Measurements from ENCODE around the gene EXOC2. TPM values are rescaled to one million over a fixed set of nuclear protein-coding genes. Genes with fewer than 3 reads are reported as not detected.

EXOC2 gene
- total RNA-seq, 1 donor from 2014 or later = 17.1 TPM

DNA sequence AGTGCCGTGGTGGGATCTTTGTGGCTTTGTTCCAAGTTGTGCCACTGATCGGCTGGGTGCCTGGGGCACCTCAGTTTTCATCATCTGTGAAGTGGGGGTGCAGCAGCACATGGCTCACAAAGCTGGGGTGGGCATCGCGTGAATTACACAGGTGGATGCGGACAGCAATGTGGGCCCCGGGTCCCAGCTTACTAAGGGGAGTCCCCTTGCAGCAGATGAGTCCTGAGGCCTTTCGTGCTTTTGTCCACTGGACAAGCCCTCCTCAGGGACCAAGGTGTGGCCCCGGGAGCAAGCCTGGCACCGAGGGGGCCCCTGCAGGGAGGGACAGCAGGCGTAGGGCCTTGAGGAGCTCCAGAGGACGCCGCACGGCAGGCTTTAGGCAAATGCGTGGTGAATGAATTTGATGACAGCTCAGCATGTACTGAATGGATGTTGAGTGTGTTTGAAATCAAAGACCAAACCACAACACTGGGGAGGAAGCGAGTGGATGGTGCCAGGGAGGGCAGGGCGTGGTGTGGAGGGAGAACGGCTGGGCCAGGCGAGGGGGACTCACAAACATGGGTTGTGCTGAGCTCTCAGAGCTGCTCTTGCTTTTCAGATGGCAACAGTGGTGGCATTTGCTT lies 248.2 kb downstream of the EXOC2 start:
- ATAC-seq = no peak

DNA sequence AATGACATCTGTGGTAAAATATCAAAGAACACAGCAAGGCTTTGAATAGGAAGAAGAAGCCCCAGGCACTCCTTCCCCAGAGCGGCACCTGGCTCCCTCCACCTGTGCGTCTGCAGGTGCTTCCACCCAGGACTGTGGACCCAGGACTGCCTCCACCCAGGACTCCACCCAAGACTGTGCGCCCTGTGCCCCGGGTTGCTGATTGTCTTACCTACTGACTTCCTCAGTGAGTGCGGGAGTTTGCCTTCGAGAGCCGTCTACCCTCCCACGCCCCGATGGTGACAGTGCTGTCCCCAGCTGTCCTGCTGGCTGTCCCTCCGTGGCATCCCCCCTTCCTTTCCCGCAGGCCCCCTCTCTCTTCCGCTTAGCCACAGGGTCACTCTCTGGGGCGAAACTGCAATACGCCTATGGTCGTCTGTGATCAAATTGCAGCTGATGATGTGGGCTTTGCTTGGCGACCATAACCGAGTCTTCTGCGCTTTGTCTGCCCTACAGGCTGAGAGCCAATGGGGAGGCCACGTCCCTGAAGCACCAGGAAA lies 249.2 kb downstream of the EXOC2 start:
- ATAC-seq = no peak

DNA sequence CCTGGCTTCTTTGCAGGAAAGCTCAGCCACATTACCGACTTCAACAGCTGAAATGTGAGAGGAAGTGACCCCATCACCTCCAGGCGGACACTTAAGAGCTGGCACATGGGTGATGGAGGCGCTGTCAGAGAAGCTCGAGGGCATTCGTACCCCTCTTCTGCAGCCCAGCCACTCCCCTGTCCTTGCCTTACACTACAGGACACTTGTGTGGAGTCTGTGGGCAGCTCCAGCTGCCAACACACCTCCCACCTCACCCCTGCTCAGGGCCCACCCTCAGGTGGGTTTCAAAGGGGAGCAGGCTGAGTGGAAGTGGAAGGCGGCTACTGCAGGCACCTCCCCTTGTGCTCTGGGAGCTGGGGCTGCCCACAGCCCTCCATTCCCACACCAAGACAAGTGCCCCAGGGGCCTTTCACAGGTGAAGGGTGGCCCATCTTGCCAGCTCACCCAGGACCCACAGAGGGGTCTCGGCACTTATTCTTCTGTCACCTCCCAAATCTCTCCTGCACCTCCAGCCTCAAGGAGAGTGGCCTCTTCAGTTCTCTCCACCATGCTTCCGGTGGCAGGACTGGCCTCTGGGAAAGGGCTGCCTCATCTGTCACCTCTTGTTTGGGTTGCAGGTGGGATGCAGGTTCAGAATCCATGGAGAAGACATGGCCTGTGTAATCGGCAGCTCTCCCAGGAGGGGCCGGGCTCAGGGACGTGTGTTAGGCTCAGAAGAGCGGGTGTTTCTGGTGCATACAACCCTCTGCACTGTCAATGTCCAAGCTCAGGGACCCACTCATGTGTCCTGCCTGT lies 251.6 kb downstream of the EXOC2 start:
- no peak for ATAC-seq

DNA sequence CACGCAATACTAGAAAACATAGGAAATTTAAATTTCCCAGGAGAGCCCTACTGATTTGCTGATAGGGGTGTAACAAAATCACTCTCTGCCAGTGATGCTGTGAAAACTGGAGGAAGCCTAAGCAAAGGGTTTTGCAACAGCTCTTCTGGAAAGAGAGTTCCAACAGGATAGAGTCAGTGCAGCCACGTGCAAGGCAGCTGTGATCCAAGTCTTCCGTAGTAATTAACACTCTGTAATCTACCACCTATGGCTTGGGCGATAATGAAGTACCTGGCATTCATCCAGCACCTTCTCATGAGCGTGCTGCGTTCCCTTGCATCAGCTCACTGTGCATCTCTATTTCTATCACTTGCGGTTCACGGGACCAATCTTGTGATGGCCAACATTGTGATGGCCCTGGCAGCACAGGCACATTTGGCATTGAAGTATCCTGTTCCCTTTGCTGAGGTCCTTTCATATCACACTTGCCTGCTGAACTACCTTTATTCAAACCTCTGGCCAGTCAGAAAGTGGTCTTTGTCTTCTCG lies 253.2 kb downstream of the EXOC2 start:
- no peak for ATAC-seq

DNA sequence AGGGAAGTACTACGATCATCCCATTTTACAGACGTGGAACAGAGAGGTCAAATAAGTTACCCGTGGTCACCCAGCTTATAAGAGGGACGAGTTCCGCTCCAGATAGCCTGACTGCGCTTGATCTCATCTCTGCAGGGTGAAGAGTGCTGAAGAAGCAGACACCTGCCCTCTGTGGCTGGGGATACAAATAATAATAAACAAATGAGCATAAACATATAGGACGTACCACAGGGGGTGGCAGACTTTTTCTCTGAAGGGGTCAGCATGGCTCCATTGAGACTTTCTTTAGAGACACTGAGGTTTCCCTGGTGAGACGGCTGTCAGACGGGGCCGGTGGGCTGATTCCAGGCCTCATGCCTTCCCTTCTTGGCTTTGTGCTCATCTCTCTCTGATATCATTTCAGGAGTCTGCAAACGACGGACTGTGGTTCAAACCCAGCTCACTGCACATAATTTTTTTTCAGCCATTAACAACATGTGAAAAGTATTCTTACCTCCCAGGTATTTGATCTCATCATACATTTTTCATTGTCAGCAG lies 254.2 kb downstream of the EXOC2 start:
- ATAC-seq = no peak

DNA sequence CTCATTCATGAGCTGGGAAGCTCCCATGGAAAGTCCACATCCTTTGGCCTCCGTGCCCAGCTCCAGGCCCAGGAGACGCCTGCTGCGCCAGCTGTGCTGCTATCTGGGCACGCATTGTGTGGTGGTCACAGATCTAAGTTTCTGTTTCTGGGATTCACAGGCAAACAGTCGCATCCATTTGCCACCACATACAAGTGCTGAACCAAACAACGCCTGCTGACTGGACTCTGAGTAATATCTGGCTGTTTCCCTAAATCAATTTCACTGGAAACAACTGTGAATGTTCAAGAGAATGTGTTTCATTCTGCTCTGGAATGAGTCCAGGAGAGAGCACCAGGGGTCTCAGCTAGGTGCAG lies 255.9 kb downstream of the EXOC2 start:
- no peak for ATAC-seq

DNA sequence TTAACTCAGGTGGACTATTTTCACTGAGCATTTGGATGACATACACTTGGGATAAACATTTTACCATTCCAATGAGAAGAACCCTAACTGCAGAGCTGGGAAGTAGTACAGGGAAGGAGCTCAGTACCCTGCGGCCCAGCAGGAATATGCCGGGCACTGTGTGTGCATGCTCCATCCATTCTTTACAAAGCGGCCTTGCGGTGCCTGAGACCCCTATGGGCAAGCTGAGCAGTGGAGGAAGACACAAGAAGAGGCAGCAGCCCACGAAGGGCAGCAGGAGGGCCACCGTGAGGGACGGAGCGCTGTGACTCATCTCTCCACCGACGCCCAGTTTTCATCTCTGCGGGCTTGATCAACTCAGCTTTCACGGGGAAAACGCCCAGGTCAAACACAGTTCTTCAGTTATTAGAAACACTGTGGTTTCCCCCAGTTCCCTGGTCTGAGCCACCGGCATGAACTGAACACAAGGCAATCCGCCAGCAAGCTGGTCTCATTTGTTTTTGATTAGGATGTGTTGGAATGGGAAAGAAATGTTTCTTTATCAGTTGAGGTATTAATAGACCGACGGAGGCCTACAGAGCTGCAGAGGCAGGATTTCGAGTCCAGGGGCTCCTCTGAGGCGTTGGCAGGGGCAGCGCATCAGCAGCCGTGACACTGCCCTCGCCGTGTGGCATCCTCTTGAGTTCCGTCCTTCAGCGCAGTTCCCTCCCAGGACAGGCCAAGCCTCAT lies 256.5 kb downstream of the EXOC2 start:
- ATAC-seq = no peak

DNA sequence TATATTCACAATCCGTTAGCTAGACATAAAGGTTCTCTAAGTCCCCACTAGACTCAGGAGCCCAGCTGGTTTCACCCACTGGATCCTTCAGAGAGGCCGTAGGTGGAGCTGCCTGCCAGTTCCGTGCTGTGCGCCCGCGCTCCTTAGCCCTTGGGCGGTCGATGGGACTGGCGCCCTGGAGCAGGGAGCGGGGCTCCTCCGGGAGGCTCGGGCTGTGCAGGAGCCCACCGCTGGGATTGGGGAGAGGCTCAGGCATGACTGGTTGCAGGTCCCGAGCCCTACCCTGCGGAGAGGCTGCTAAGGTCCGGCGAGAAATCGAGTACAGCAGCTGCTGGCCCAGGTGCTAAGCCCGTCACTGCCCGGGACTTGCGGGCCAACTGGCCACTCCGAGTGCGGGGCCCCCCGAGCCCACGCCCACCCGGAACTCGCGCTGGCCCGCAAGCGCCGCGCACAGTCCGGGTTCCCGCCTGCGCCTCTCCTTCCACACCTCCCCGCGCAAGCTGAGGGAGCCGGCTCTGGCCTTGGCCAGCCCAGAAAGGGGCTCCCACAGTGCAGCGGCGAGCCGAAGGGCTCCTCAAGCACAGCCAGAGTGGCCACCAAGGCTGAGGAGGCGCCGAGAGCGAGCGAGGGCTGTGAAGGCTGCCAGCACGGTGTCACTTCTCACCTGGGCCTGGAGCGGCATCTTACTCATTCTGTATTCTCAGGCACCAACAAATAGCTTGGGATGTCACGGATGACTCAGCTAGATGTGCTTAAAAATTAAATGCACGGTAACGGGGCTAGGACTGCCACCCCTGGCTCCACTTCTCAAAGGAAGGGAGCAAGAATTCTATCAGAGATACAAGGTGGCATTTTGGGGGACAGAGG lies 257.3 kb downstream of the EXOC2 start:
- ATAC-seq = no peak

Other genes starting within 250 kb of the EXOC2 start
- gene HUS1B, start 36.0 kb downstream of the EXOC2 start, total RNA-seq = 0.40 TPM